ENCODE results near the gene AFF3. TPM values are rescaled to one million over a fixed set of nuclear protein-coding genes. Genes with fewer than 3 reads are reported as not detected.

Gene AFF3
- total RNA-seq, 1 experiment from 2014 or later = 0.22 TPM

GRCh38 chr2:100015849-100016248 is 126.5 kb downstream of the AFF3 start:
- H3K27ac Mint-ChIP-seq = no peak overlapping the region

More at GRCh38 chr2:100015849-100016248, 126.5 kb downstream of the AFF3 start:
- H3K4me1 ChIP-seq (ENCODE audit: insufficient read depth, low read length) = no peaks in the 10 kb centered on the region
- 0 out of 4 replicates have a peak, but pooled peaks cover 0 to 4% of the 10 kb centered on the region in 2 experiments for H3K4me1 Mint-ChIP-seq
- no peak overlapping the region for H2BK15ac ChIP-seq (ENCODE audit: low read depth, low read length)
- H2AK5ac ChIP-seq (ENCODE audit: insufficient read length, low read length) = no peak overlapping the region
- no peak overlapping the region for H3K14ac ChIP-seq (ENCODE audit: insufficient read depth, low read length)
- no peaks in the 10 kb centered on the region for H3K9me3 Mint-ChIP-seq
- H2AFZ ChIP-seq (ENCODE audit: low read length) = no peak overlapping the region
- H3K56ac ChIP-seq (ENCODE audit: insufficient read length, low read depth, low read length) = peak overlapping the region; percentile 12
- WGBS (ENCODE audit: extremely low coverage, insufficient read length, low lambda C conversion rate) = no CpG with 5 or more reads among the region's 3 CpGs
- no peak overlapping the region for H4K91ac ChIP-seq (ENCODE audit: insufficient read length, low read depth, low read length)
- no peak overlapping the region for H2BK20ac ChIP-seq (ENCODE audit: low read depth, low read length, poor library complexity, severe bottlenecking)
- no peak overlapping the region for H2BK120ac ChIP-seq (ENCODE audit: low read depth, low read length, poor library complexity, severe bottlenecking)
- no peaks in the 10 kb centered on the region for H3K36me3 Mint-ChIP-seq (ENCODE audit: insufficient read depth in 1 of 3, low read depth in 3 of 3)
- no peak overlapping the region for H3K18ac ChIP-seq (ENCODE audit: insufficient read length, low read depth, low read length)
- H4K8ac ChIP-seq (replicated peaks; ENCODE audit: insufficient read length, low read depth, low read length) = peak overlapping the region; percentile 25
- peaks cover 9% of the 10 kb centered on the region for H3K27me3 Mint-ChIP-seq (ENCODE audit: low read depth)
- H3K9ac ChIP-seq (ENCODE audit: extremely low read depth, insufficient read length, low read length) = no peak overlapping the region
- no peaks in the 10 kb centered on the region for H3K27me3 ChIP-seq (ENCODE audit: insufficient read depth, low read length)
- DNase-seq = no peak
- no peaks in the 10 kb centered on the region for H3K79me2 ChIP-seq (ENCODE audit: insufficient read depth, low read length)
- no peak overlapping the region for H3K4me2 ChIP-seq (ENCODE audit: insufficient read depth, insufficient read length, low read length)
- H3K9me3 ChIP-seq (ENCODE audit: control insufficient read depth, low read depth, low read length) = no peaks in the 10 kb centered on the region
- H2BK5ac ChIP-seq (ENCODE audit: insufficient read length, low read length) = no peak overlapping the region
- no peak overlapping the region for H3K23ac ChIP-seq (ENCODE audit: insufficient read length, low read depth, low read length)
- TF ChIP-seq CTCF (conservative IDR thresholded peaks at IDR 0.05) = no peak
- H2BK12ac ChIP-seq (ENCODE audit: insufficient read length, low read depth, low read length) = no peak overlapping the region
- no peak overlapping the region for H3K27ac ChIP-seq (ENCODE audit: insufficient read length, low read depth, low read length)
- H3K79me1 ChIP-seq (ENCODE audit: insufficient read depth, low read depth, low read length, poor library complexity, severe bottlenecking) = no peaks in the 10 kb centered on the region
- H3K23me2 ChIP-seq (ENCODE audit: insufficient read length, low read depth, low read length, poor library complexity, severe bottlenecking) = no peaks in the 10 kb centered on the region
- H3T11ph ChIP-seq (ENCODE audit: low read length) = no peak overlapping the region
- no peak overlapping the region for H3K4ac ChIP-seq (ENCODE audit: low read depth, low read length)
- H4K20me1 ChIP-seq (ENCODE audit: control insufficient read depth, insufficient read depth, insufficient read length) = no peaks in the 10 kb centered on the region
- no peak overlapping the region for H3K4me3 Mint-ChIP-seq
- H4K5ac ChIP-seq (ENCODE audit: insufficient read length, low read depth, low read length) = peak overlapping the region; percentile 14
